ENCODE measurements around the gene CCDC71L. TPM values are rescaled to one million over a fixed set of nuclear protein-coding genes. Genes with fewer than 3 reads are reported as not detected.

The CCDC71L gene
- total RNA-seq, 4 donors from 2014 or later = 19.0 to 36.9 (median 22.8) TPM

- H3K36me3 ChIP-seq = no peaks in the 10 kb centered on the region
- H3K27ac ChIP-seq = no peak overlapping the region
- no peaks in the 10 kb centered on the region for H3K9me3 ChIP-seq
- H3K27me3 ChIP-seq = no peaks in the 10 kb centered on the region
- H3K4me3 ChIP-seq = no peak overlapping the region
- 94 to 95% methylated on average over 5 of the region's 5 CpGs for WGBS, 2 donors
- TF ChIP-seq POLR2A (IDR thresholded peaks at IDR 0.05) (no peak), EP300 (IDR thresholded peaks at IDR 0.05) (no peak)
- TF ChIP-seq, protein P1, sequence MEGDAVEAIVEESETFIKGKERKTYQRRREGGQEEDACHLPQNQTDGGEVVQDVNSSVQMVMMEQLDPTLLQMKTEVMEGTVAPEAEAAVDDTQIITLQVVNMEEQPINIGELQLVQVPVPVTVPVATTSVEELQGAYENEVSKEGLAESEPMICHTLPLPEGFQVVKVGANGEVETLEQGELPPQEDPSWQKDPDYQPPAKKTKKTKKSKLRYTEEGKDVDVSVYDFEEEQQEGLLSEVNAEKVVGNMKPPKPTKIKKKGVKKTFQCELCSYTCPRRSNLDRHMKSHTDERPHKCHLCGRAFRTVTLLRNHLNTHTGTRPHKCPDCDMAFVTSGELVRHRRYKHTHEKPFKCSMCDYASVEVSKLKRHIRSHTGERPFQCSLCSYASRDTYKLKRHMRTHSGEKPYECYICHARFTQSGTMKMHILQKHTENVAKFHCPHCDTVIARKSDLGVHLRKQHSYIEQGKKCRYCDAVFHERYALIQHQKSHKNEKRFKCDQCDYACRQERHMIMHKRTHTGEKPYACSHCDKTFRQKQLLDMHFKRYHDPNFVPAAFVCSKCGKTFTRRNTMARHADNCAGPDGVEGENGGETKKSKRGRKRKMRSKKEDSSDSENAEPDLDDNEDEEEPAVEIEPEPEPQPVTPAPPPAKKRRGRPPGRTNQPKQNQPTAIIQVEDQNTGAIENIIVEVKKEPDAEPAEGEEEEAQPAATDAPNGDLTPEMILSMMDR (IDR thresholded peaks at IDR 0.05) = no peak
- DNase-seq (ENCODE audit: low spot score in 2 of 2) = no peak
- peaks cover 0 to 28% (median 16%) of the 10 kb centered on the region in 4 donors for H3K4me1 ChIP-seq
Observed at GRCh38 chr7:106655703-106656498, 5.1 kb downstream of the CCDC71L start.

DNA sequence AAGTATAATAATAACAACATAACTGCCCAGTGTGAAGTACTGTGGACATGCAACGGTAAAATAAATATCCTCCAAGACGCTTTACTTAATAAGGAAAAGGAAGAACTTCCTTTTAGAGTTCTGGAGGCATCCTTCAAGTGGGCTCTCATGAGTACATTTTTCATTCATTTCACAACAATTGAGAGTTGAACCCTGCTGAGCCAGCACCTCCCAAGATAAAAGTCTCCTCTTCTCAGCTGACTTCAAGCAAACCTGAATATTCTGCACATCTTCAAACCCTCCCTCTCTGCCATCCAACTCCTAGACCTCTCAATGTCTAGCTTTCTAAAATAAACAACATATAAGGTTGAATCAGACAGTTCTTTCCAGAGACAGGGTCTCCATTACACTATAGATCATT is 7.5 kb downstream of the CCDC71L start:
- no peak for DNase-seq (ENCODE audit: low spot score in 2 of 2)
- 77 to 81% methylated on average over 2 of the region's 2 CpGs for WGBS, 2 donors
- Histone ChIP-seq H3K9me3 (no peaks in the 10 kb centered on the region), H3K4me3 (no peak overlapping the region), H3K36me3 (no peaks in the 10 kb centered on the region), H3K27ac (no peak overlapping the region), H3K4me1 (peaks cover 0 to 16% (median 3%) of the 10 kb centered on the region in 4 donors), H3K27me3 (no peaks in the 10 kb centered on the region)
- TF ChIP-seq EP300 (IDR thresholded peaks at IDR 0.05) = no peak
- TF ChIP-seq, protein P1 (IDR thresholded peaks at IDR 0.05) = no peak
- TF ChIP-seq POLR2A (IDR thresholded peaks at IDR 0.05) = no peak

GRCh38 chr7:106652909-106653308 is 8.0 kb downstream of the CCDC71L start:
- no peak for DNase-seq (ENCODE audit: low spot score in 2 of 2)
- Histone ChIP-seq H3K36me3 (no peaks in the 10 kb centered on the region), H3K9me3 (no peaks in the 10 kb centered on the region), H3K4me3 (no peak overlapping the region), H3K27ac (no peak overlapping the region), H3K4me1 (peaks cover 0 to 10% (median 0%) of the 10 kb centered on the region in 4 donors), H3K27me3 (no peaks in the 10 kb centered on the region)
- WGBS, 2 donors = 49 to 70% methylated on average over 2 of the region's 2 CpGs
- no peak for TF ChIP-seq POLR2A (IDR thresholded peaks at IDR 0.05)
- TF ChIP-seq, protein P1 (IDR thresholded peaks at IDR 0.05) = no peak
- no peak for TF ChIP-seq EP300 (IDR thresholded peaks at IDR 0.05)

DNA sequence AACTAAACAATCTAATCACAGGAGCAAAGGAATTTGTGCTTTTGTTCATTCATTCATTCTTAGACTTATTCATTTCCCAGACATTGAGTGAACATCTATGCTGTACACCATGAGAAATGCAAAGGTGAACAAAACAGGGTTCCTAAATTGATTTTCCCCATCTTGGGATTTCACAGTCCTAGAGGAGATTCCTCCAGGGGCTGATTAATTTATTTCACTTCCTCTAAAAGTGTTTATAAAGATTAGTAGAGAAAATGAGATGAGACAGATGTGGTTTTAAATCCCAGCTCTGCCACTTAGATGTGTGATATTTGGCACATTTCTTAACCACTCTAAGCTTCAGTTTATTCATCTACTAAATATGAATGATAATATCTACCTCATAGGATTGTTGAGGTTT is 8.9 kb downstream of the CCDC71L start:
- no peak overlapping the region for H3K27ac ChIP-seq
- no peak for DNase-seq (ENCODE audit: low spot score in 2 of 2)
- H3K4me1 ChIP-seq = peaks cover 0 to 2% (median 0%) of the 10 kb centered on the region in 4 donors
- no peaks in the 10 kb centered on the region for H3K36me3 ChIP-seq
- TF ChIP-seq, protein P1 (IDR thresholded peaks at IDR 0.05) = no peak
- TF ChIP-seq POLR2A (IDR thresholded peaks at IDR 0.05) (no peak), EP300 (IDR thresholded peaks at IDR 0.05) (no peak)
- no peaks in the 10 kb centered on the region for H3K9me3 ChIP-seq
- no peaks in the 10 kb centered on the region for H3K27me3 ChIP-seq
- no peak overlapping the region for H3K4me3 ChIP-seq

GRCh38 chr7:106646256-106646655 is 14.7 kb downstream of the CCDC71L start:
- WGBS, 2 donors = 83 to 87% methylated on average over 1 of the region's 1 CpG
- no peak for TF ChIP-seq POLR2A (IDR thresholded peaks at IDR 0.05)
- TF ChIP-seq EP300 (IDR thresholded peaks at IDR 0.05) = no peak
- TF ChIP-seq, protein P1 (IDR thresholded peaks at IDR 0.05) = no peak

More at GRCh38 chr7:106646256-106646655, 14.7 kb downstream of the CCDC71L start:
- no peak for DNase-seq (ENCODE audit: low spot score in 2 of 2)
- Histone ChIP-seq H3K27ac (no peak overlapping the region), H3K4me3 (no peak overlapping the region), H3K9me3 (no peaks in the 10 kb centered on the region), H3K4me1 (peaks cover 0 to 16% (median 0%) of the 10 kb centered on the region in 4 donors), H3K27me3 (no peaks in the 10 kb centered on the region), H3K36me3 (no peaks in the 10 kb centered on the region)

Data from tibial nerve (tissue), 4 donors.